ENCODE measurements around the gene VTA1.

VTA1 gene

DNA sequence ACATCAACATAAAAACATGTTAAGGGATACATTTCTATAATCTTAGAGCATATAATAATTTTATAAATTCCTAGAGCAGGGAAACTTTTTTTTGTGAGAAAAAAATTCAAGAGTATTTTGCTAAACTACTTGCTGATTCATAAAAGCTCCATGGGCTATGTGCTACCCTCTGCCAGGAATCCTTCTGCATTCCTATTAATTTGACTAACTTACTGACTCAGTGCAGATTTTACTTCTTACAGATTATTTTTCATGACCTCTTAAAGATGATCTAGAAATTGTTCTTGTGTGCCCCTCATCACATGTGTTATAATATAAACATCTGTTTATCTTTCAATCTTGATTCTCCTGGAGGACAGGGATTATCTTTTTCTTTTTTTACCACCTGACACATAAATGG is 5.7 kb downstream of the VTA1 start:
- H3K9me3 ChIP-seq, result no peaks in the 10 kb centered on the region
- no peak overlapping the region for H3K27ac ChIP-seq
- H3K27me3 ChIP-seq, result no peaks in the 10 kb centered on the region
- no peaks in the 10 kb centered on the region for H3K36me3 ChIP-seq
- H3K4me1 ChIP-seq (ENCODE audit: control insufficient read depth in 1 of 2, insufficient read depth in 1 of 2, low read depth in 1 of 2, low read length in 1 of 2), result peaks cover 9% of the 10 kb centered on the region in 2 experiments
- TF ChIP-seq, protein P1, sequence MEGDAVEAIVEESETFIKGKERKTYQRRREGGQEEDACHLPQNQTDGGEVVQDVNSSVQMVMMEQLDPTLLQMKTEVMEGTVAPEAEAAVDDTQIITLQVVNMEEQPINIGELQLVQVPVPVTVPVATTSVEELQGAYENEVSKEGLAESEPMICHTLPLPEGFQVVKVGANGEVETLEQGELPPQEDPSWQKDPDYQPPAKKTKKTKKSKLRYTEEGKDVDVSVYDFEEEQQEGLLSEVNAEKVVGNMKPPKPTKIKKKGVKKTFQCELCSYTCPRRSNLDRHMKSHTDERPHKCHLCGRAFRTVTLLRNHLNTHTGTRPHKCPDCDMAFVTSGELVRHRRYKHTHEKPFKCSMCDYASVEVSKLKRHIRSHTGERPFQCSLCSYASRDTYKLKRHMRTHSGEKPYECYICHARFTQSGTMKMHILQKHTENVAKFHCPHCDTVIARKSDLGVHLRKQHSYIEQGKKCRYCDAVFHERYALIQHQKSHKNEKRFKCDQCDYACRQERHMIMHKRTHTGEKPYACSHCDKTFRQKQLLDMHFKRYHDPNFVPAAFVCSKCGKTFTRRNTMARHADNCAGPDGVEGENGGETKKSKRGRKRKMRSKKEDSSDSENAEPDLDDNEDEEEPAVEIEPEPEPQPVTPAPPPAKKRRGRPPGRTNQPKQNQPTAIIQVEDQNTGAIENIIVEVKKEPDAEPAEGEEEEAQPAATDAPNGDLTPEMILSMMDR (IDR thresholded peaks at IDR 0.05), result no peak
- no peak overlapping the region for H3K4me3 ChIP-seq (ENCODE audit: low read depth in 1 of 2, low read length in 1 of 2)

DNA sequence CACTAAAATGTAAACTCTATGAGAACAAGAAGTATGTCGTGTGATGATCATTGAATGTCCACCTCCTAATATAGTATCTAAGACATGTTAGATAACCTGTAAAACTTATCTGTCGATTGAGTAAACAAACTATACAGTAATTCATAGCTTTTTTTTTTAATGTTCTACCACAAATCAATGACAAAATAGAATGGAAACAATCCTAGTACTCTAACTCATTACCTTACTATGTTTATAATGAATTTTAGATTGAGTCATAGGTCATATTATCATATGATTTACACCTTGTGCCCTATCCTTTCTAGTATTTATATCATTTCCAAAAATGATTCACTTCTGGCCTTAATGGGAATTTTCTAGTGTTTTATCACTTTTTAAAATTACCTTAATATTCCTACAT is 6.1 kb downstream of the VTA1 start:
- Histone ChIP-seq H3K36me3 (no peaks in the 10 kb centered on the region), H3K9me3 (no peaks in the 10 kb centered on the region), H3K4me3 (ENCODE audit: low read depth in 1 of 2, low read length in 1 of 2) (no peak overlapping the region), H3K4me1 (ENCODE audit: control insufficient read depth in 1 of 2, insufficient read depth in 1 of 2, low read depth in 1 of 2, low read length in 1 of 2) (peaks cover 4 to 5% of the 10 kb centered on the region in 2 experiments), H3K27me3 (no peaks in the 10 kb centered on the region), H3K27ac (no peak overlapping the region)
- TF ChIP-seq, protein P1 (IDR thresholded peaks at IDR 0.05), result no peak

DNA sequence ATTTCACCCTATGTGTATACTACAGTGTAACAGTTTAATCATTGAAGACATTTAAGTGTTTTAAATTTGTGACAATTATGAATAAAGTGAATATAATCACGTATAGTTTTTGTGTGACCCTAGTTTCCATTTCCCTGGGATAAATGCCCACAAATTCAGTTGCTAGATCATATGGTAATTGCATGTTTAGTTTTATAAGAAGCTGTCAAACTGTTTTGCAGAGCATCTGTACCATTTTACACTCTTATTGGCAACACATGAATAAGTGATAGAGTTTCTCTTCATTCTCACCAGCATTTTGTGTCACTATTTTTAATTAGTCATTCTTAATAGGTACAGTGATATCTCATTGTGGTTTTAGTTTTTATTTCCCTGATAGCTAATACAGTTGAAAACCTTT is 7.3 kb downstream of the VTA1 start:
- Histone ChIP-seq H3K4me1 (ENCODE audit: control insufficient read depth in 1 of 2, insufficient read depth in 1 of 2, low read depth in 1 of 2, low read length in 1 of 2) (no peaks in the 10 kb centered on the region), H3K27ac (no peak overlapping the region), H3K27me3 (no peaks in the 10 kb centered on the region), H3K9me3 (no peaks in the 10 kb centered on the region), H3K36me3 (no peaks in the 10 kb centered on the region), H3K4me3 (ENCODE audit: low read depth in 1 of 2, low read length in 1 of 2) (no peak overlapping the region)
- TF ChIP-seq, protein P1 (IDR thresholded peaks at IDR 0.05), result no peak

DNA sequence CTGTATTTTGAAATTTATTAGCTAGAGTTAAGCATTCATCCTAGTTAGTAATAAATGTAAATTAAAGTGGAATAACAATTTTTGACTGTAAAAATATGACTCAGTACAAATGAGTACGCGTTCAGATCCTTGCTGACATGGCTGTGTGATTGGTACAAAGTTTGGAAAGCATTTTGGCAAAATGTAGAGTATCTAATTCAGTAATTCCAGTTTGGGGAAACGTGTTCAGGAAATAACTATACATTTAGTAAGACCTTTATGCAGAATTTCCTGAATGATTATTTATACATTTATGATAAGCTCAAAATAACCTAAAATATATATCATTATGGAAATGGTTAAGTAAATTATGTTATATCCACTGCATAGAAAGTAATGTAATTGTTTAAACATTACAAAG is 8.0 kb downstream of the VTA1 start:
- TF ChIP-seq, protein P1 (IDR thresholded peaks at IDR 0.05), result no peak
- Histone ChIP-seq H3K27ac (no peak overlapping the region), H3K9me3 (no peaks in the 10 kb centered on the region), H3K4me3 (ENCODE audit: low read depth in 1 of 2, low read length in 1 of 2) (no peak overlapping the region), H3K27me3 (no peaks in the 10 kb centered on the region), H3K36me3 (no peaks in the 10 kb centered on the region), H3K4me1 (ENCODE audit: control insufficient read depth in 1 of 2, insufficient read depth in 1 of 2, low read depth in 1 of 2, low read length in 1 of 2) (no peaks in the 10 kb centered on the region)

DNA sequence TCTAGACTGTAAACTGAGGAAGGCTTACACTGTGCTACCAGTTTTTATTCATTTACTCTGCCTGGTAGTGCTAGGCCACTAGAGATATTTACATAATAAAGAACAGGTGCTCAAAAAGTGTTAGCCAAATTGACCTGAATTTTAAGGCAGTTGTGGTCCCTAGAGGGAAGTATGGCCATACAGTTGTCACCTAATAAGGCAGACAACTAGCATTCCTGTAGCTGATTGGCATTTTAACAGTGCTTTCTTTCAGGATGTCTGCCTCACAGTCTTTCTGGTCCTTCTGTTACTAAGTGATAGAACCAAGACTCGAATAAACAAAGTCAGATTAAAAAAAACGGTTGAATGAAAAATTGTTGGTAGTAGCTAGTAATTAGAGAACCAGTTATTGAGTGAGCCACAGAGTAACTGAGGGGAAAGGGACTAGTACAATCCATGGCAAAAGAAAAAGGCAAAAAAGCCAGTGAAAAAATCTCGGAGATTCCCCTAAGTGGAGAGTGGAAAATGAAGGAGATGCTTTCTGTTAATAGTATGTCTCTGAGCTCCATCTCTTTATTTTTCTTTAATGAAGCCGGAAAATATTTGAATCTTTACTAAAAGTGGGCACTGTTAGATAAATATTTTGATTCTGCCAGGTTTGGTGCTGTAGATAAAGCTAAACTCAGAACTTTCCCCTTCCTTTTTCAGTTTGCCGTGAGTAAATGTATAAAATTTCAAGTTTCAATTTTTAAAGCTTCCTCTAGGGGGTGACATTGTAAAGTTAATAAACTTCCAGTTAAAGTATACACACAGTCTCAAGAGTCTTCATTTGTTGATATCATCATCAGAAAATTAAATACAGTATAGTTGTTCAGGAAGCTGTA is 9.1 kb downstream of the VTA1 start:
- Histone ChIP-seq H3K4me3 (ENCODE audit: low read depth in 1 of 2, low read length in 1 of 2) (no peak overlapping the region), H3K9me3 (no peaks in the 10 kb centered on the region), H3K27me3 (no peaks in the 10 kb centered on the region), H3K4me1 (ENCODE audit: control insufficient read depth in 1 of 2, insufficient read depth in 1 of 2, low read depth in 1 of 2, low read length in 1 of 2) (no peaks in the 10 kb centered on the region), H3K36me3 (no peaks in the 10 kb centered on the region), H3K27ac (no peak overlapping the region)
- TF ChIP-seq, protein P1 (IDR thresholded peaks at IDR 0.05), result peak; percentile 7

All from neutrophil (primary cell).